HG02759 (cell line): ENCODE measurements around the gene USP34.
"Not testable (repeated sequence)": the region's sequence is repeated elsewhere in the genome, so short reads cannot be mapped to it uniquely, and the experiment has no call there.

ENCODE experiments used
- ATAC-seq: cut with Tn5 transposase; IDR thresholded peaks from one replicate; pipeline ENCODE4 v1.9.1; 2021; ENCODE audit warnings: mild to moderate bottlenecking, moderate library complexity; ENCODE audit not compliant: unreplicated experiment

USP34 gene

DNA sequence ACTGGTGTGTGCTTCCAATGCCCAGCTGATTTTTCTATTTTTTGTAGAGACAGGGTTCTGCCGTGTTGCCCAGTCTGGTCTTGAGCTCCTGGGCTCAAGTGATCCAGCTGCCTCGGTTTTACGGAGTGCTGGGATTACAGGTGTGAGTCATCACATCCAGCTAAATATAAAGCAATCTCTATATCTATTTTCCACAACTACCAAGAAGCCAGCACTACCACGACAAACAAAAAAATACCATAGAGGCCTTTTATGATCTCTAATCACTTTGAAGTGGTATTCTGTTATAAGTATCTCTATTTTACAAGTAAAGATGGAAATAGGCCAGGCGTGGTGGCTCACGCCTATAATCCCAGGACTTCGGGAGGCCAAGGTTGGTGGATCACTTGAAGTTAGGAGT, 274.2 kb downstream of the USP34 start:
- no peak for ATAC-seq

DNA sequence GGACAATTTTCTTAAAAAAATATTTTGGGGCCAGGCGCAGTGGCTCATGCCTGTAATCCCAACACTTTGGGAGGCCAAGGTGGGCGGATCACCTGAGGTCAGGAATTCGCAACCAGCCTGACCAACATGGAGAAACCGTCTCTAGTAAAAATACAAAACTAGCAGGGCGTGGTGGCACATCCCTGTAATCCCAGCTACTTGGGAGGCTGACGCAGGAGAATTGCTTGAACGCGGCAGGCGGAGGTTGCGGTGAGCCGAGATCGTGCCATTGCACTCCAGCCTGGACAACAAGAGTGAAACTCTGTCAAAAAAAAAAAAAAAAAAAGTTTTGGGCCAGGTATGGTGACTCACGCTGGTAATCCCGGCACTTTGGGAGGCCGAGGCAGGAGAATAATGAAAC, 276.2 kb downstream of the USP34 start:
- not testable (repeated sequence) for ATAC-seq

DNA sequence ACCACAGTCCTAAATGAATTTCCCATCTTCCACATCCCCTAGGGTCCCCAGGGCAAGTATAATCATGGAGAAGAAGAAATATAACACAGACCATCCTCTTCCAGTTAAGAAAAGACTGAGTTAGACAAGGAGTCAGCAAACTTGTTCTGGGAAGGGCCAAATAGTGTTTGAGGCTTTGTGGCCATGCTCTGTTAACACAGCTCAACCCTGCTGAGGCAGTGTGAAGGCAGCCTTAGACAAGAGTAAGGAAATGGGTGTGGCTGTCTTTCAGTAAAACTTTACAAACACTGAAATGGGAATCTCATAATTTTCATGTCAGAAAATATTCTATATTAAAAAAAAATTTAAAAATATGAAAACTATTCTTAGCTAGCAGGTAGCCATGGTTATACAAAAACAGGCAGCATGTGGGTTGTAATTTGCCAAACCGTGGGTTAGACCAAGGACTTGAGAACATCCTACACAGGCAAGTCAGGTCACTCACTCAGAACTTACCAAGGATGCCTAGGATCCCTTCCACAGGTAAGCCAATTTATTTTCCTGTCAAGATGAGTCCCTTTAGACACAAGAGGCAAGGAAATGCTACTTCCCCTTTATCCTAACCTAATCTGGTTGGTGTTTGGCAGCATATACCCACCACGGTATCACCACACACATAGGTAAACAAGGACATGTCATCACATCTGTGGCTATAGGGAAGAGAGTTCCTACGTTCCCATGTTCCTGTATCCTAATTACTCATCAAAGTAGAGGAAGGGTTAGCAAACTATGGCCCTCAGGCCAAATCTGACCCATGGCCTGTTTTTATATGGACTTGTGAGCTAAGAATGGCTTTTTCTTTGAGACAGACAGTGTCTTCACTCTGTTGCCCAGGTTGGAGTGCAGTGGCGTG, 277.0 kb downstream of the USP34 start:
- ATAC-seq: no peak

DNA sequence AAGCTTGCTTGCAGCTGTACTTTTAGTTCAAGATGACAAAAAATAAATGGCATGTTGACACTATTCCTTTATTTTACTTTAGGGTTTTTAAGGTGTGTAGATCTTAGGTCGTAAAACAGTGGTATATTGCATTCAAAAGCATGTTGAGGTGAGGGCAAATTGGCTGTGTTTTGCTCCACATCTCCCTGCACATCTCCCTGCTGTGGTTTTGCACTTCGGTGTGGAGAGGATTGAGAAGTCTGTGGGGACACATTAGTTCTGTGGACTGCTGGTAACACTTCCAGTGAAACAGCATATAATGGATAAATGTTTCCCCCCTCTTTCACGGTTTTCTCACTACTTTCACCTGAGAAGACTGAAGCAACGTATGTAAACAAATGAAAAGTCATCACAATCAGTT, 283.8 kb downstream of the USP34 start:
- ATAC-seq: no peak

DNA sequence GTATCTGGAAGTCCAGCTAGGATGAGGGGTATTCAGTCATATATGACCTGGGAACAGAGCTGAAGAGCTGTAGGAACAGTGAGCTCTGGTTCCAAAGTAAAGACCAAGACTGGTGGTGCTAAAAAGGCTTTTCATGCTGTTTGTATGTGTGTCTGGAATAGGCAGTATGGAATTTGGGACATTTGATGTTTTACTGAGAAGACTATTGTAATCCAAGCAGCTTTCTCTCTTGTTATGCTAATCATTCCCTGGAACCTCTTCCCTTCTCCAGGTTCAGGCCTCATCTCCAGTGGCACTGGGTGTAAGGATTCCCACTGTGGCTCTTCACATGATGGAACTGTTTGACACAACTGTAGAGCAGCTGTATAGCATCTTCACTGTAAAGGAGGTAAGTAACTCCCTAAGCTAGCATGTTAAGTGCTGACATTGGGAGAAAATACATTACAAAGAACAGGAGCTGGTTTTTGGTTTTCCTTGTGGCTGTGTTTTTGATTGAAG, 285.6 kb downstream of the USP34 start:
- ATAC-seq: no peak

DNA sequence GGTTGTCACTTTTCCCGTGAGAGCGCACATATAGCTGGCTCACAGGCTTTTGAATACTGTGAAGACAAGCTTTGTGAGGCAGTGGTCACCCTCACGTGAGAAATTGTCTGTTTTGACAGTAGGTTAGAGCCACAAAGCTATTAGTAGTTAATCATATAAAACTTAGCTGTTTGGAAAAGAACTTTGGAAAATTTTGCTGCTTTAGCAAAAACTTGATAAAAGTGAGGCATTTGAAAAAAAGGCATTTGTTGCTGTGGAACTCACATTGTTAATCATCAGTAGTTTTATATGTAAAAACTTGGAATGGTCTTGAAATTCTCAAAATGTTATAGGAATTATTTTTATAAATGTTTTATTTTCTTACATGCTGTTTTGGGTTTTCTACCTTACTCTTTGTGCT, 286.6 kb downstream of the USP34 start:
- no peak for ATAC-seq

DNA sequence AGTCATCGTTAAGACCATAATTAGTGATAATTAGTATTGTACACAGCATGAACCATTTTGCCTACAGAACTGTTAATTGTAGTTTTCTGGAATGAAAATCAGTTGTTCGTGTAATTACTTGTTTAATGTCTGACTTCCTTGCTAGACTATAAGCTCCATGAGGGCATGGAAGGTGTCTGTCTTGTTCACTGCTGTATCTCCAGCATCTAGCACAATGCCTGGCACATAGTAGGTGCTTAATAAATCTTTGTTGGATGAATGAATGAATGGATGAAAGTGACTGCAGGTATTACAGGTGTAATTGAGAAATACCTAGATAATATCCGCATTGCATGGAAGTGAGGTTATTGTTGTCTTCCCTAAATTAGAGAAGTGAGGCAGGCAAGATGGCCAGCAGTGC, 287.1 kb downstream of the USP34 start:
- no peak for ATAC-seq

DNA sequence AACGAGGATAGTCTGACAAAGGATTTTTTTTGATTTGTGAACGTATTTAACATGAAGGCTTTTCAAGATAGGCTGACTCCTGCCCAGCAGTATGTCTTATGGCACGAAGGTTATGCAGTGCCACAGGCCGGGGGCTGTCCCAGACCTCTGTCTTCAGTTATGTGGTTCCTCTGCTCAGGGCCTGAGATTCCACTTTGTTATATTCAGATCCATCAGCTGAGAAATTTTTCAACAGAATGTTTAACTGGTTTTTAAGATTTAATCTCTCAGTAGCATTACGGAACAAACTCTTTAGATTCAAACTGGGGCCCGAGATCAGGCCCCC, 288.9 kb downstream of the USP34 start:
- no peak for ATAC-seq

DNA sequence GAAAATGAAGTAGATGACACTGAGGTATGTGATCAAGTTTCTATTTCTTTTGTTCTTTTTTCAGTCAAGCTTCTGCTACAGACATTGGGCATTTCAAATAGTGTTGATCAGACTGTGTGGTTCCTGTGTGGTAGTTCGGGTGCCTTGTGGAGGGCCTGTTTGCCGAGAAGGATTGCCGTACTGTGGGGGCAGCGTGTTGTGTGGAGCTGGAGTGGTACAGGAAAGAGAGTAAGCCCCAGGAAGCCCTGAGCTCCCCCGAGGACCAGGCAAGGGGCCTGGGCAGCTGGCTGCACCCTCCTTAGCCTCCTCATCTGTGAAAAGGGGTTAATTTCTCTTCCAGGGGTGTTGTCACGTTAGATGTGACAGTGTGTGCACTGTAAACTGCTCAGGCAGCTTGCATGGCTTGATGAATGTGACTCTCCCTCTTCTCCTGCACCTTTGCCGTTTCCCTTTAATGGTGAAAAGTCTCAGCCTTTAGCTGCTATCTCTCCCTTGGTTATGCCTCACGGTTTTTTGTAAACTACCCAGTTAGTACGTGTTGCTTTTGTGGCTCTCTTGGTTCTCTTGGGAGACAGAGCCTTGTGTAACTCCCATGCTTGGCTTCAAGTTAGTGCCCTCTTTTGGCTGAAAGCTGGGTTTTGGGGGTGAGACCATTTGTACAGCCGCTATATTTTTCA, 289.4 kb downstream of the USP34 start:
- no peak for ATAC-seq

DNA sequence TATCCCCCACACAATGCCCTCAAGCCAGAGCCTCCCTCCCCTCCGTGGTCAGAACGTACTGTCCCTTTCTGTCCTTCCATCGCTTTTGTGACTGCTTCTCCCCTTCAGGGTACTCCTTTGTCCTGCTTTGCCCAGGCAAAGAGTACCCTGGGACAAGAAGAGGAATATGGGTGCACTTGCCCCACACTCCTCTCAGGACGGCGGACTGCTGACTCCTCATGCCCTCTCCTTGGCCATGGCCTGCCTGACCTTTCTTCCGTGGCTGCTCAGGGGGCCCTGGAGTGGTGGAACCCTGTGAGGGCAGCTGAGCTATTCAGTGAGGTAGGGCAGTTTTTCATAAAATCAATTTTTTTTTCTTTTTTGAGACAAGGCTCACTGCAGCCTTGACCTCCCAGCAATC, 290.2 kb downstream of the USP34 start:
- no peak for ATAC-seq

DNA sequence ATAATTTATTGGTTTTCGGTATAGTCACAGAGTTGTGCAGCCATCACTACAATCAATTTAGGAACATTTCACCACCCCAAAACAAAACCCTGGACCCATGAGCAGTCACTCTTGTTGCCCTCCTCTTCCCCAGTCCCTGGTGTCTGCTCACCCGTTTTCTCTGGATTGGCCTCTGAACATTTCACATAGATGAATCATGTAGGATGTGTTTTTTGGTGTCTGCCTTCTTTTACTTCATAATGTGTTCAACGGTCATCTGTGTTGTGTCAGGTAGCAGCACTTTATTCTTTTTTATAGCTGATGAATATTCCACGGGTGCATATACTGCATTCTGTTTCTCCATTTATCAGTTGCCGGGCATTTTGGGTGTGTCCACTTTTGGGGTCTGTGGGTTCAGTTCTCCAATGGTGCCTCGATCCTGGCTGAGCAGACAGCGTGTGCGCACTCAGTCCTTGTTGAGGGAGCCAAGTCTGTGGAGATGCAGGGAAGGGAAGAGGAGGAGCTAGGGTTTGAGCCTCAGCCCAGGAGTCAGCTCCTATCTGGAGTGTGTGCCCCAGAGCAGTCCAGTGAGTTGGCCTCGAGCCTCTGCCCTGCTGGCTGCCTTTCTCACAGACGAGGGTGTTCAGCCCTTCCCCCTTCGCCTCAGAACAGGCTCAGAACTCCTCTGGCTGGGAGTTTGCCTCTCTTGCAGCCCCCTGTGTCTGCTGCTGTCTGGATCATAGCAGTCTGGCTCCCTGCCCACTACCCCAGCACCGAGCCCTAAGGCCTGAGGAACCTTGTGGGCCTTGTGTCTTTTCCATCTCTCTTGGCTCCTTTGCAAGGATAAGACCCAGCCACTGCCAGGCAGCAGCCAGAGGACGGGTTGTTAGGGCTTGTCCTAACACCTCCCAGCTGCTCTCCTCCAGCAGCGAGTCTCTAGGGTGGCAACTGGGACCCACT, 290.9 kb downstream of the USP34 start:
- ATAC-seq: no peak

DNA sequence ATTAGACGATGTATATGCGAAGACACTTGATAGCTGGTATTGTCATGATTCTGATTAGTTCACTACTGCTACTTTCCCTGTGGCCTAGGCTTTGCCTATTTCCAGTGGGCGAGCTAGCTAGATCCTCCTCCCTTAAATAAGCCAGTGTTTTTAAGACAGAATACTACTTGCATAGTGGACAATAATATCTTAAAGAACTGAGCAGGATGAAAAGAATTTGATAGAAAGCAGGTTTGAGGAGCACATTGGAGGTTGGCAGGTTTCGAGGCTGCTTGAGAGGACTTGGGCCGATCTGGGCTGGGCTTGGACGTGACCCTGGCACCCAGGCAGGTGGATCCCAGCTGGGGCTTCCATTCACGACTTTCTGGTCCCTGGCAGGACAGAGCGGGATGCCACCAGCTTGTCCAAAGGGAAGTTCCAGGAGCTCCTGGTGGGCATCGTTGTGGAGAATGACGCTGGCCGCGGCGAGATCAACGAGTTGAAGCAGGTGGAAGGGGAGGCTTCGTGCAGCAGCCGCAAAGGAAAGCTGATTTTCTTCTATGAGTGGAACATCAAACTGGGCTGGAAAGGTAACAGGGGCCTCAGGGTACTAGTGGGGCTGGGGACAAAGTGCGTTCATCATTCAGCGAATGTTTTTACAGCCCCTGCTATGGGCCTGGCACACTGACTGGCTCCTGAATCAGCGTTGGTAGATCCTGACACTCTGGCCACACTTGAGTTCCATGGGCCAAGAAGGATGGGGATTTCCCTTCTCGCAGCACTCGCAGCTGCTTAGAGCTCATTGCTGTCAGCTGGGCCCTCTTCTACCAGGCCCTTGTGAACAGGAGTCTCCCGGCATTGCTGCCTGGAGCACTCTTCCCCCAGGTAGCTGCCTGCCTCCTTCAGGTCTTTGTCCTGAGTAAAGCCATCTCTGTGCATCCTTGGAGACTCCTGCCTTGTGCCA, 292.0 kb downstream of the USP34 start:
- no peak for ATAC-seq

DNA sequence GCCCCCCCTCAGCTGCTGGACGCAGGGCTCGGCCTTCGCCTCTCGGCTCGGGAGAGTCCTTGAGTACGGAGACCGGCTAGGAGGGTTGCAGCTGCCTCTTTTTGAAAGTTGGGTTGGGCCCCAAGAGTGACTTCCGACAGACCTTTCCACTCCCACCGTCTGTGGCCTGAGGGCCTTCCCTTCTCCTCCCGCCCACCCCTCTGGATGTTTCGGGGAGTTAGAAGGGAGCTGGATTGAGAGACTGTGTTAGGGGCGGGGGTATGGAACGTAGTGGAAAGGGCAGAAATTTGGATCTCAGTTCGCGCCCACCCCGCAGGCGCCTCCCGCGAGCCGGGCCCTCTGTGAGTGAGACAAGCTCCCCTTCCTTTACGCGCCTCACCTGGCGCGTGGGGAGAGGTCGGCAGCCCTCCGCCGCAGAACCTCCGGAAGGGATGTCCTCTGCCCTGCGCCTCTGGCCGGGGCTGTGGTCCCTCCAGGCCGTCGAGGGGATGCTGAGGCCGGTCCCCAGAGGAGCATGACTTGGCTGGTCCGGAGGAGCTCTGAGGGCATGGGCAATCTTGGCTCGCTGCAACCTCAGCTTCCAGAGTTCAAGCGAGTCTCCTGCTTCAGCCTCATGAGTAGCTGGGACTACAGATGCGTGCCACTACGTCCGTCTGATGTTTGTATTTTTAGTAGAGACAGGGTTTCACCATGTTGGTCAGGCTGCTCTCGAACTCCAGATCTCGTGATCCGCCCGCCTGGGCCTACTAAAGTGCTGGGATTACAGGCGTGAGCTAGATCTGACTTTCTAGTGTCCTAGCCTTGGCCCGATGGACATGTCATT, 292.9 kb downstream of the USP34 start:
- peak; percentile 29 for ATAC-seq

DNA sequence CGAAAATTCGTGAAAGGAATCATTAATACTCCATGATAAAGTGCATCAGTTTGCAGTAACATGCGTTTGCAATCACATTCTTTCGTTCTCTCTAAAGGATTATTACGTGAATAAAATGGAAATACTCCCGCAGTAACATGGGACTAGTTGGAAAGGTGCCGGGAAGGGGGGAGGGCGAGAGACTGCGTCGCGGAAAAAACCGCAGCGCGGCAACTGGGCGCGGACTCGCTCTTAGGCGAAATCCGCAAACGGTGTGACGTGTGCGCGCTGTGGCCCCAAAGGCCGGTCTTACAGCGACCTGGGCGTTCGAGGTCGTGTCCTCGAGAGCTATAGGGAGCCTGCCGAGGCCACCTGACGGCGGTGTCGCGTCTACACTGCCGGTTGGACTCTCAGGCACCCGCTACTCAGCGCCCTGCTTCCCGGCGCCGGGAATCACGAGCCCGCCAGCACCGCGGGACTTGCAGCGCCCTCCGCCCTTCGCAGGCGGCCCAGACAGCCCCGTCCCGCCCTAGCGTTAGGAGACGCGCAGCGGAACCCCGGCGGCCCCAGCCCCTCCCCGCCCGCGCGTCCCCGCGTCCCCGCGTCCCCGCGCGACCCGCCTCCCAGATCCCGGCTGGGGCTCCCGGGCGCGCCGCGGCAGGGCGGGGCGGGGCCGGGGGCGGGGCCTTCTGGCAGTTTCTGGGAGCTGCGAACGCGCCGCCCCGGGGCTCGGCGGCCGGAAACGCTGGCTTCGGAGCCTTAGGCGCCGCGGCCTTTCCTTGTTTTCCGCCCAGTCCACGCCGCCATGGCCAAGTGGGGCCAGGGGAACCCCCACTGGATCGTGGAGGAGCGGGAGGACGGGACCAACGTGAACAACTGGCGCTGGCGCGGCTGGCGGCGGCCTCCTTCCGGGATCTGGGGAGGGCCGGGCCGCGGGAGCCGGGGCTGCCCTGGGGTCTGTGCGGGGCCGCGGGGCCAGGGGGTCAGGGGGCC, 293.8 kb downstream of the USP34 start:
- peak; percentile 82 for ATAC-seq

DNA sequence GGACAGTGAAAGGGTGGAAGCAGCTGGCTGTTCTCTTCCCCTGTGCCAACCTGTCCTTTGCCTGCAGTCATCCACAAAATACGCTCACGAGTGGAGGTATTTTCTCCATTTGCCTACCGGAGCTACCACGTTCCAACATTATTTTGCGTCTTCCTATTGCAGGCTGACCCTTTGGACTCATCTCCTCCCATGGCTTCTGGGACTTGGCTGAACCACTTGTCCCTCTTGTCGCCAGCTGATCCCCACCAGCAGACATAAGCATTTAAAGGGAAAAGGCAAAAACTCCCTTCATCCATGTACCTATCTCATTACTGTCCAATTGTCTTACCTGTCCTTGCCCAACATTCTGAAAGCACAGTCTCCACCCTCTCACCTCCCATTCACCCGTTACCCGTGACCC, 295.9 kb downstream of the USP34 start:
- ATAC-seq: no peak

DNA sequence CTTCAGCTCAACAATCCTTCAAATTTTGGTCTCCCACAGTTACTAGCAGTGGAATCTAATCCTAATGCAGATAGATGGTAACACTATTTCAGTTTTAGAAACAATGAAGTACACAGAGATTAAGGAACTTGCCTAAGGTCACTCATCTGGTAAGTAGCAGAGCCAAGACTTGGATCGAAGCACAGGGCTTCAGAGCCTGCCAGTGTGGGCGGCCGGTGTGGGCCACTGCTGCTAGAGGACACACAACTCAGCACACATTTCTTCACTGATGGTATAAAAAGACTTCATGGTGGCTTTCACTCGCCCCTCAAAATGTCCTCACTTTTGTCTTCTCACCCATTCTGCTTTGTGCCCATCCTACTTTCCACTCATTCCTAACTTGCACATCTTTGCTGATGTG, 297.8 kb downstream of the USP34 start:
- ATAC-seq: no peak

DNA sequence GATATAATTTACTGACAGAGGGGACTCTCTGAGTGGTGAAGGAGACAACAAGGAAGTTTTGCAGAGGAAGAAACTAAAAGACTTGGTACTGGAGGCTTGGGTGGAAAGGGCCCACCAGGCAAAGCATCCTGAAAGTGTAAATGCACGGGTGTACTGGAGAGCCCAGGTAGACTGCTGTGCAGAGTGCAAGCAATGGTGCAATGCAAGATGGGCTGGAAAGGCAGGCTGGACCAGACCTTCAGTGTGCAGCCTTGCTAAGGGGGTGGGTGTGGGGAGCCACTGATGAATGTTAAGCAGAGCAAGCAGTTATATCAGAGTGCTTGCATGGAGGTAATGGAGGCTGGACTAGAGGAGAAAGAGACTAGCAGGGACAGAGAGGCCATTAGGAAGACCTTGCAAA, 298.2 kb downstream of the USP34 start:
- ATAC-seq: no peak

DNA sequence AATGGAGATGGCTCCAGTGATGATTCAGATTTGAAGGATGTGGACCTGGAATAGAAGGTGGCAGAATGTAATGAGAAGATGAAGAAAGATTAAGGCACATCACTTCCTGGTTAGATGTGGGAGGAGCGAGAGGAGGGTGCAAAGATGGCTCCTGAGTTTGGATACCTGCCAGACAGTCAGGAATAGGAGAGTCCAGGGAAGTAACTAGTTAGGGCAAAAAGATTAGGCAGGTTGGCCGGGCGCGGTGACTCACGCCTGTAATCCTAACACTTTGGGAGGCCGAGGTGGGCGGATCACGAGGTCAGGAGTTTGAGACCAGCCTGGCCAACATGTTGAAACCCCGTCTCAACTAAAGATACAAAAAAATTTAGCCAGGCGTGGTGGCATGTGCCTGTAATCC, 303.3 kb downstream of the USP34 start:
- no peak for ATAC-seq
